K562 (cell line): ENCODE data around the gene GRK3. TPM values are rescaled to one million over a fixed set of nuclear protein-coding genes. Genes with fewer than 3 reads are reported as not detected.

Experiments used
- ATAC-seq: fragments of 200-7000 bp; cut with Tn5 transposase; 3 replicates; pipeline ENCODE4 v1.9.1; 2020; ENCODE audit warnings: moderate library complexity
- BruUV-seq: library from RNA; stranded (reverse); fragments of 400-500 nt; replicated peaks from 2 replicates; lab custom pipeline; 2021; lab: Mats Ljungman, UMichigan
- CTCF ChIA-PET: fragments of 300-600 bp; formaldehyde crosslinking; extraction: SDS; loops from one replicate; lab custom pipeline; 2021; ENCODE audit warnings: low intra/inter-chr PET ratio; lab: Yijun Ruan, JAX
- POLR2A ChIA-PET: fragments of 300-600, 350-650 bp; sonication (Branson Sonifier 250); formaldehyde crosslinking; extraction: SDS; loops from one replicate; lab custom pipeline; 2021; ENCODE audit warnings: antibody characterized with exemption, inconsistent platforms; lab: Yijun Ruan, JAX
- DNase-seq, 4 experiments: peaks; one replicate each; pipeline versions ENCODE4 v3.0.0 to v3.0.0-alpha.2; 2011 to 2018; ENCODE audit warnings: low spot score in 3 of 4, mixed read lengths in 3 of 4; ENCODE audit errors: extremely low read depth in 1 of 4
- FAIRE-seq: peaks from 2 replicates; lab custom pipeline; 2011; peaks lifted over from hg19 to GRCh38; lab: Jason Lieb, UNC
- H2AFZ ChIP-seq: 2 replicates; pipeline ENCODE4 v1.6.0; 2011; ENCODE audit warnings: low read depth, low read length, control low read depth, inconsistent platforms
- H3K27ac ChIP-seq: fragments of 200-600 bp; 3 replicates; pipeline ENCODE4 v1.8.0; 2011; ENCODE audit warnings: low read depth, mild to moderate bottlenecking, control low read depth, inconsistent platforms, low read length, moderate library complexity, mixed read lengths; ENCODE audit errors: extremely low read depth
- H3K27me3 ChIP-seq, 2 experiments: fragments of 300-600 bp in 1 of 2; 2 replicates in 1 of 2; 3 replicates in 1 of 2; pipeline versions ENCODE4 v1.6.0 to v1.8.0; 2011; ENCODE audit warnings: inconsistent platforms in 2 of 2, low read length in 2 of 2, mild to moderate bottlenecking in 1 of 2, mixed read lengths in 1 of 2, moderate library complexity in 1 of 2; ENCODE audit not compliant: control insufficient read depth in 2 of 2, insufficient read depth in 2 of 2
- H3K36me3 ChIP-seq: fragments of 300-600 bp; 3 replicates; pipeline ENCODE4 v1.8.0; 2011; ENCODE audit warnings: mild to moderate bottlenecking, low read length, inconsistent platforms; ENCODE audit not compliant: control insufficient read depth, insufficient read depth
- H3K4me1 ChIP-seq, 2 experiments: fragments of 200-600 bp in 1 of 2; replicated peaks in 1 of 2; 2 replicates in 1 of 2; 3 replicates in 1 of 2; pipeline versions ENCODE4 v1.5.1 to v1.8.0; 2011; ENCODE audit warnings: inconsistent platforms in 2 of 2, low read length in 2 of 2, mild to moderate bottlenecking in 1 of 2, mixed read lengths in 1 of 2, moderate library complexity in 1 of 2; ENCODE audit not compliant: control insufficient read depth in 2 of 2, insufficient read depth in 2 of 2
- H3K4me2 ChIP-seq: 2 replicates; pipeline ENCODE4 v1.6.1; 2011; ENCODE audit warnings: low read length, control low read depth, inconsistent platforms, mixed read lengths; ENCODE audit not compliant: insufficient read depth
- H3K4me3 ChIP-seq: fragments of 200-600 bp; sonication (generic), shearing (Covaris generic); 2 replicates; pipeline ENCODE4 v1.5.1; 2016; ENCODE audit warnings: control low read depth, inconsistent platforms
- H3K79me2 ChIP-seq: fragments of 200-600 bp; 3 replicates; pipeline ENCODE4 v1.8.0; 2011; ENCODE audit warnings: low read length, inconsistent platforms; ENCODE audit not compliant: control insufficient read depth, insufficient read depth
- H3K9ac ChIP-seq, 2 experiments: 2 replicates each; pipeline versions ENCODE4 v1.6.0 to v1.6.1; 2011; ENCODE audit warnings: low read depth in 2 of 2, low read length in 2 of 2, control low read depth in 1 of 2, inconsistent platforms in 1 of 2, mild to moderate bottlenecking in 1 of 2, mixed read lengths in 1 of 2; ENCODE audit not compliant: insufficient read depth in 1 of 2
- H3K9me1 ChIP-seq: one replicate; pipeline ENCODE4 v1.6.0; 2011; ENCODE audit warnings: inconsistent platforms, mild to moderate bottlenecking, low read length, moderate library complexity; ENCODE audit not compliant: control insufficient read depth, insufficient read depth
- H3K9me3 ChIP-seq: replicated peaks from 2 replicates; pipeline ENCODE4 v1.5.1; 2011; ENCODE audit warnings: low read depth, low read length, inconsistent platforms; ENCODE audit not compliant: control insufficient read depth, insufficient read depth
- H4K20me1 ChIP-seq: replicated peaks from 2 replicates; pipeline ENCODE4 v1.6.1; 2011; ENCODE audit warnings: low read length, inconsistent platforms, mixed read lengths; ENCODE audit not compliant: control insufficient read depth, insufficient read depth
- ESRRA ChIP-seq: fragments of 450-650 bp; IDR thresholded peaks from 2 replicates; pipeline ENCODE4 v1.6.1; 2014; ENCODE audit warnings: low read depth, mild to moderate bottlenecking, moderate library complexity, borderline replicate concordance
- KLF1 ChIP-seq: fragments of 450-650 bp; IDR thresholded peaks from 2 replicates; pipeline ENCODE4 v1.6.1; 2016; ENCODE audit warnings: missing genetic modification characterization, missing compliant biosample characterization
- MBD1 ChIP-seq: fragments of 250-450 bp; sonication (Bioruptor Pico); IDR thresholded peaks from 2 replicates; pipeline ENCODE4 v1.8.0; 2022; ENCODE audit warnings: inconsistent platforms
- MCM7 ChIP-seq, 2 experiments: fragments of 450-650 bp; IDR thresholded peaks; 2 replicates each; pipeline ENCODE4 v1.6.1; 2016 to 2018
- STAT5A ChIP-seq: IDR thresholded peaks from 2 replicates; pipeline ENCODE4 v1.6.1; 2012; ENCODE audit warnings: low read length, inconsistent platforms, borderline replicate concordance
- TEAD4 ChIP-seq, 2 experiments: sonication (generic) in 1 of 2; formaldehyde crosslinking in 1 of 2; IDR thresholded peaks; 2 replicates each; pipeline versions ENCODE4 v1.6.1 to v1.8.0; 2012 to 2022; ENCODE audit warnings: borderline replicate concordance in 1 of 2, inconsistent platforms in 1 of 2, low read length in 1 of 2, mild to moderate bottlenecking in 1 of 2, missing genetic modification reagents in 1 of 2
- ZBTB34 ChIP-seq: fragments of 250-450 bp; sonication (Bioruptor Pico); IDR thresholded peaks from 2 replicates; pipeline ENCODE4 v1.8.0; 2021; ENCODE audit warnings: mild to moderate bottlenecking, moderate library complexity
- ZNF609 ChIP-seq: sonication (generic); formaldehyde crosslinking; IDR thresholded peaks from 2 replicates; pipeline ENCODE4 v1.8.1; 2023; ENCODE audit warnings: missing genetic modification reagents, mild to moderate bottlenecking, borderline replicate concordance
- ZNF766 ChIP-seq: fragments of 200-800 bp; sonication (Bioruptor generic); conservative IDR thresholded peaks from 2 replicates; pipeline ENCODE4 v1.6.1; 2016; ENCODE audit warnings: missing genetic modification characterization, missing compliant biosample characterization
- WGBS: fragments of 100-300 bp; shearing (Covaris generic); methylation state at CpG from one replicate; pipeline ENCODE4 v1.1.6; 2016; ENCODE audit warnings: low coverage, mixed read lengths; ENCODE audit not compliant: insufficient coverage; ENCODE audit errors: missing lambda C conversion rate; 5-methylcytosine and 5-hydroxymethylcytosine counted together
- in situ Hi-C: fragments of 300-500 bp; cut with MboI; formaldehyde crosslinking; loops from 4 replicates; pipeline ENCODE4 v1.15.0; 2018; ENCODE audit warnings: inconsistent platforms, mixed read lengths
- intact Hi-C: fragments of 100-400 bp; cut with micrococcal nuclease; formaldehyde crosslinking; loops from 2 replicates; pipeline ENCODE4 v1.14.2; 2022
- polyA plus RNA-seq, 8 experiments: library from polyadenylated mRNA; depleted of rRNA in 4 of 8; stranded (reverse) in 5 of 8; unstranded in 3 of 8; fragments of >200 nt; fragmentation: Nextera tagmentation in 2 of 8; fragmentation: Illumina TruSeq in 1 of 8; extraction: Ambion mirVana in 2 of 8; extraction: Trizol in 1 of 8; gene quantifications; 2 replicates each; pipeline versions ENCODE4 v1.2.1 to v1.2.3, GENCODE V29; 2011 to 2014; ENCODE audit warnings: inconsistent platforms in 1 of 8, missing spikeins in 1 of 8
- total RNA-seq, 7 experiments: library from RNA; depleted of rRNA in 6 of 7; stranded (reverse); fragments of >200 nt in 6 of 7; fragmentation: Illumina TruSeq in 2 of 7; extraction: Trizol in 2 of 7; gene quantifications; 2 replicates each; pipeline versions ENCODE4 v1.2.1 to v1.2.3, GENCODE V29; 2011 to 2021; ENCODE audit warnings: low replicate concordance in 1 of 7

The GRK3 gene
- total and polyA plus RNA-seq, 9 of the 15 experiments (the other 6 are each of a cell fraction or from before 2014, with no cell fraction given) = 1.4 to 7.6 (median 3.6) TPM

GRCh38 chr22:25621986-25622385, 57.5 kb downstream of the GRK3 start (continued):
- no peak for TF ChIP-seq ZNF609 (CRISPR knock-in tag)
- no peak for TF ChIP-seq KLF1
- no peak for TF ChIP-seq STAT5A

GRCh38 chr22:25623310-25623734, 58.8 kb downstream of the GRK3 start:
- Histone ChIP-seq H3K4me2 (no peak overlapping the region), H4K20me1 (no peaks in the 10 kb centered on the region; the same call in 1 of the 2 replicates), H3K79me2 (no peaks in the 10 kb centered on the region), H3K36me3 (no peaks in the 10 kb centered on the region), H3K4me3 (no peak overlapping the region), H3K9me1 (no peaks in the 10 kb centered on the region), H3K27me3 (no peaks in the 10 kb centered on the region), H3K9ac (no peak overlapping the region), H3K4me1 (no peaks in the 10 kb centered on the region; a peak in 1 of 5 replicates), H2AFZ (no peak overlapping the region), H3K9me3 (no peaks in the 10 kb centered on the region), H3K27ac (no peak overlapping the region)
- CTCF ChIA-PET = no interaction called here
- no peak for FAIRE-seq
- BruUV-seq = no TSS peak
- no peak for DNase-seq
- ATAC-seq = no peak
- POLR2A ChIA-PET = no interaction called here
- intact Hi-C loops = no loop called here
- in situ Hi-C loops = no loop called here
- 76% methylated on average over 4 of the region's 8 CpGs for WGBS
- TF ChIP-seq ZBTB34 (CRISPR knock-in tag) = no peak
- TF ChIP-seq MCM7 (IDR thresholded peaks at IDR 0.05) = no peak
- TF ChIP-seq ESRRA = no peak
- no peak for TF ChIP-seq TEAD4 (IDR thresholded peaks at IDR 0.05; ENCODE audit: low read length)
- no peak for TF ChIP-seq TEAD4 (CRISPR knock-in tag; IDR thresholded peaks at IDR 0.05; ENCODE audit: borderline replicate concordance)
- TF ChIP-seq ZNF766 (CRISPR knock-in tag) = no peak
- TF ChIP-seq MBD1 (CRISPR knock-in tag) = no peak
